ENCODE data around the gene CCDC192. TPM values are rescaled to one million over a fixed set of nuclear protein-coding genes. Genes with fewer than 3 reads are reported as not detected.

The CCDC192 gene
- total RNA-seq, 1 donor from 2014 or later, result not detected

- intact Hi-C loops (cut with micrococcal nuclease), result no loop called here
- ATAC-seq (ENCODE audit: low read depth) (no peak), DNase-seq (no peak)
- Mint-ChIP-seq H3K27me3 (no peaks in the 10 kb centered on the region), H3K4me1 (no peaks in the 10 kb centered on the region), H3K36me3 (ENCODE audit: low read depth) (peaks cover 4% of the 10 kb centered on the region), H3K27ac (no peak overlapping the region), H3K9me3 (no peaks in the 10 kb centered on the region), H3K4me3 (no peak overlapping the region)
- ChIA-PET POLR2A (no interaction called here), CTCF (no interaction called here)
- no peak for TF ChIP-seq CTCF (IDR thresholded peaks at IDR 0.05)
Observed at GRCh38 chr5:127940854-127941253, 237.7 kb downstream of the CCDC192 start.

GRCh38 chr5:127941646-127942045, 238.5 kb downstream of the CCDC192 start:
- no peaks in the 10 kb centered on the region for H3K9me3 Mint-ChIP-seq
- POLR2A ChIA-PET, result no interaction called here
- H3K4me3 Mint-ChIP-seq, result no peak overlapping the region

GRCh38 chr5:127942246-127943060, 239.3 kb downstream of the CCDC192 start:
- Mint-ChIP-seq H3K9me3 (no peaks in the 10 kb centered on the region), H3K4me1 (no peaks in the 10 kb centered on the region), H3K36me3 (ENCODE audit: low read depth) (peaks cover 4% of the 10 kb centered on the region), H3K4me3 (no peak overlapping the region), H3K27me3 (no peaks in the 10 kb centered on the region), H3K27ac (no peak overlapping the region)
- DNase-seq (no peak), ATAC-seq (ENCODE audit: low read depth) (no peak)
- ChIA-PET POLR2A (no interaction called here), CTCF (no interaction called here)
- TF ChIP-seq CTCF (IDR thresholded peaks at IDR 0.05), result no peak
- intact Hi-C loops (cut with micrococcal nuclease), result no loop called here

More at GRCh38 chr5:127941646-127942045, 238.5 kb downstream of the CCDC192 start:
- CTCF ChIA-PET, result no interaction called here
- Mint-ChIP-seq H3K27me3 (no peaks in the 10 kb centered on the region), H3K36me3 (ENCODE audit: low read depth) (peaks cover 4% of the 10 kb centered on the region), H3K27ac (no peak overlapping the region), H3K4me1 (no peaks in the 10 kb centered on the region)
- DNase-seq (no peak), ATAC-seq (ENCODE audit: low read depth) (no peak)
- intact Hi-C loops (cut with micrococcal nuclease), result no loop called here
- no peak for TF ChIP-seq CTCF (IDR thresholded peaks at IDR 0.05)

GRCh38 chr5:127943061-127943371, 239.8 kb downstream of the CCDC192 start:
- Mint-ChIP-seq H3K27me3 (no peaks in the 10 kb centered on the region), H3K36me3 (ENCODE audit: low read depth) (peaks cover 4% of the 10 kb centered on the region), H3K9me3 (no peaks in the 10 kb centered on the region), H3K4me3 (no peak overlapping the region), H3K27ac (no peak overlapping the region), H3K4me1 (no peaks in the 10 kb centered on the region)
- POLR2A ChIA-PET, result no interaction called here
- DNase-seq, result no peak
- TF ChIP-seq CTCF (IDR thresholded peaks at IDR 0.05), result no peak
- CTCF ChIA-PET, result no interaction called here
- ATAC-seq (ENCODE audit: low read depth), result no peak
- intact Hi-C loops (cut with micrococcal nuclease), result no loop called here

- Mint-ChIP-seq H3K36me3 (ENCODE audit: low read depth) (peaks cover 4% of the 10 kb centered on the region), H3K4me3 (no peak overlapping the region), H3K9me3 (no peaks in the 10 kb centered on the region), H3K27me3 (no peaks in the 10 kb centered on the region), H3K4me1 (no peaks in the 10 kb centered on the region), H3K27ac (no peak overlapping the region)
- ATAC-seq (ENCODE audit: low read depth), result no peak
- ChIA-PET CTCF (no interaction called here), POLR2A (no interaction called here)
- TF ChIP-seq CTCF (IDR thresholded peaks at IDR 0.05), result no peak
- DNase-seq, result no peak
- intact Hi-C loops (cut with micrococcal nuclease), result no loop called here
Observed at GRCh38 chr5:127944125-127944524, 240.9 kb downstream of the CCDC192 start.
